GM10266 (cell line): Measurements from ENCODE around the gene SH3RF3.

Source experiments
- DNase-seq: peaks from one replicate; pipeline ENCODE4 v3.0.0; 2012; ENCODE audit errors: extremely low spot score
- TF ChIP-seq, protein P1 (sequence below): IDR thresholded peaks from 2 replicates; pipeline ENCODE4 v1.5.1; 2012; ENCODE audit warnings: mild to moderate bottlenecking, low read depth; ENCODE audit not compliant: control insufficient read depth, insufficient read depth; ENCODE audit errors: missing control alignments

SH3RF3 gene

DNA sequence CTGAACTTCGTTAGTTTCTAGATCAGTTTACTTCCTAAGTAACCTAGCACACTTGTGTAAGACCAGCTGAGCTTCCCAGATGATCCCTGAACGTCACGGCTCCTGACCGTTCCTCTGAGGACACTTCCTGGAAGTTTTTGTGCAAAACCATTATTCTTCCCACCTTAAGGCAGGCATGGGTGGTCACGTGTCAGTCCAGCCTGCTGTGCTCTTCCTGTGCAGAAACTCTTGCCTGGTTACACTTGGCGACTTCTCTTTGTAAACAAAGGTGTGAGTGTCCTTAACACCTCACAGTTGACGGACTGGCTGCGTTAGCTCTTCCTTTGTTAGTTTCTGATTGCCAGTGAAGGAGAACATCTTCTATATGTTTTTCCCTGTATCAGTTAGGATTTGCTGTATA is 118.3 kb downstream of the SH3RF3 start:
- DNase-seq = no peak
- TF ChIP-seq, protein P1, sequence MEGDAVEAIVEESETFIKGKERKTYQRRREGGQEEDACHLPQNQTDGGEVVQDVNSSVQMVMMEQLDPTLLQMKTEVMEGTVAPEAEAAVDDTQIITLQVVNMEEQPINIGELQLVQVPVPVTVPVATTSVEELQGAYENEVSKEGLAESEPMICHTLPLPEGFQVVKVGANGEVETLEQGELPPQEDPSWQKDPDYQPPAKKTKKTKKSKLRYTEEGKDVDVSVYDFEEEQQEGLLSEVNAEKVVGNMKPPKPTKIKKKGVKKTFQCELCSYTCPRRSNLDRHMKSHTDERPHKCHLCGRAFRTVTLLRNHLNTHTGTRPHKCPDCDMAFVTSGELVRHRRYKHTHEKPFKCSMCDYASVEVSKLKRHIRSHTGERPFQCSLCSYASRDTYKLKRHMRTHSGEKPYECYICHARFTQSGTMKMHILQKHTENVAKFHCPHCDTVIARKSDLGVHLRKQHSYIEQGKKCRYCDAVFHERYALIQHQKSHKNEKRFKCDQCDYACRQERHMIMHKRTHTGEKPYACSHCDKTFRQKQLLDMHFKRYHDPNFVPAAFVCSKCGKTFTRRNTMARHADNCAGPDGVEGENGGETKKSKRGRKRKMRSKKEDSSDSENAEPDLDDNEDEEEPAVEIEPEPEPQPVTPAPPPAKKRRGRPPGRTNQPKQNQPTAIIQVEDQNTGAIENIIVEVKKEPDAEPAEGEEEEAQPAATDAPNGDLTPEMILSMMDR = no peak

DNA sequence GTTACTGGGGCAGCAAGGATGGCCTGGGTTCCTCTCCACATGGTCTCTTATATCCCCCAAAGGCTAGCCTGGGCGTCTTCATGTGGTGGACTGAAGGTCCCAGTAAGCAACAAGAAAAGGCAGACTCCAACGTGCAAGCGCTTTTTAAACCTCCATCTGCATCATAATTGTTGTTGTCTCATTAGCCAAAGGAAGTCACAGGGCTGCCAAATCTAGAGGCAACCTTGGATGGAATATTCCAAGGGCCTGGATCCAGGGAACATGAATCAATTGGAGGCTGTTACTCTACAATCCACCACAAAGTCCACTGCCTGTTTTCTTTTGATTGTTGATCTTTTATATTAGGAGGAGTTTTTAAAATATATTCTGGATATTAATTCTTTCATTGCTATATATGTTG is 118.8 kb downstream of the SH3RF3 start:
- no peak for DNase-seq
- TF ChIP-seq, protein P1 = no peak

DNA sequence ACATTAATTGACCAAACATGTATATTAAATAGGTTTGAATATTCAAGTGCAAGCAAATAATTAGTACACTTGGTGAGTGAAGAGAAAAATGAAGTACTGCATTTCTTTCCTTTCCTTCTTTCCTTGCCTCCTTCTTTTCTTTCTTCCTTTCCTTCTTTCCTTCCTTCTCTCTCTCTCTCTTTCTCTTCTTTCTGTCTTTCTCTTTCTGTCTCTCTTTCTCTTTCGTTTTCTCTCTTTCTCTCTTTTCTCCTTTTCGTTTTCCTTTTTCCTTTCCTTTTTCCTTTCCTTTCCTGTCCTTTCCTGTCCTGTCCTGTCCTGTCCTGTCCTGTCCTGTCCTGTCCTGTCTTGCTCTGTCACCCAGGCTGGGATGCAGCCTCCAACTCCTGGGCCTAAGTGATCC is 119.6 kb downstream of the SH3RF3 start:
- TF ChIP-seq, protein P1 = no peak
- no peak for DNase-seq

DNA sequence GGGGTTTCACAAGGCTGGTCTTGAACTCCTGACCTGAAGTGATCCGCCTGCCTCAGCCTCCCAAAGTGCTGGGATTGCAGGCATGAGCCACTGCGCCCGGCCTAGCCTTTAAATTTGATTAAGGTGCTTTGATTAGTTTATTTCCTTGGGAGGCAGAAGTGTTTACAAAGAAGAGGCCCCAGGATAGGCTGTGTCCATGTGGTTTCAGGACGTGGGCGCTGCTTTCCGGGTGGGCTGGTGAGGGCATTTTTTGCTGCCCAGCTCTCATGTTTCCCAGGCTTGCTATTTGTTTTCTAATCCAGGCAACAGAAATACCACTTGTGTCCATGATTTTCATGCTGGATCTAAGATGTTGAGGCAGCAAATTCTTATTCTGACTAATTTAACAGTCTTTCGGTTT is 124.2 kb downstream of the SH3RF3 start:
- DNase-seq = no peak
- TF ChIP-seq, protein P1 = no peak

DNA sequence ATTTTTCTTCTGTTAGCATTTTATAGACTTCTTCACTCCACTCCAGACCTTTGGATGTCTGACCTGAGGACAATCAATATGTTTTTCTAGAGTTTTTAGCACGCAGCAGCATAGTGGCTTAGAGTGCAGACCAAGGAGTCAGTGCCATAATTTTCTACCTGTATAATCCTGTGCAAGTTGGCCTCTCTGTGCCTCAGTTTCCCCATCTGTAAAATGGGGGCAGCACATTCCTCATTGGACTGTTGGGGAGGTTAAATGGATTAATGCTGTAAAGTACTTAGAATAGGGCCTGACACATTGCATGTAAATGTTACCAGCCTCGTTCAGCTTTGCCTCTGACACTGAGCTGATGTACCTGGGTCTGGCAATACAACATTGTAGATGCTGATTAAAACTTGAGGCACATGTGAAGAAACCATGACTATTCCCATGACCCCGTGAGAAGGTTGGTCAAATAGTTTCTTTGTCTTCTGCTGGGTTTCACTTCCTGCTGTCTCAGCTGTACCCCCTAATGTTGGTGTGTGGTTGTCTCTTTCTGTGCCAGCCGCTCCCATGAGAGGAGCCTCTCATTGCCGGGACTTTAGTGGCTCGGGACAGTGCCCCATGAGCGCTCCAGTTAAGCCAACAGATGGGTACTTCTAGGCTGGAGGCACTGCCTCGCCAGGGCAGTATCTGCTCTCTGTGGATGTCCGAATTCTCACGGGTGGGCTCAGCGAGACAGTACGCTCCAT is 125.3 kb downstream of the SH3RF3 start:
- TF ChIP-seq, protein P1 = no peak
- DNase-seq = no peak

DNA sequence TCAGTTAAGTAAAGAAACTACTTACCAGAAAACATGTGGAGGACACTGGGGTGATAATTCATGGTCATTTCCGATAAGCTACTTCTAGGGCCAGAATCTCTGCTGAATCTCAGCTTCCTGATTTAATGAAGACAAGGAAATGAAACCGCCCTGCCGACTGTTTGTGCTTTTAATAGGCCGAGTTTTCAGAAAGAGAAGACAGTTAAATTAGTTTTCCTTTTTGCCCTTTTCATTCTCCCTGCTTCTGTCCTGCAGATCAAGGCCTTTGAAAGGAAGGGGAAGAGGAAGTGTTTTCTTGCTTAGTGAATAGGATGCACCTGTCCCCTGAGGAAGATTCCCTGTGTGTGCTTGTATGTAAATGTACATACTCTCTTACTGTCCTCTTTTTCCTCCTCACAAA is 126.6 kb downstream of the SH3RF3 start:
- TF ChIP-seq, protein P1 = no peak
- DNase-seq = no peak

DNA sequence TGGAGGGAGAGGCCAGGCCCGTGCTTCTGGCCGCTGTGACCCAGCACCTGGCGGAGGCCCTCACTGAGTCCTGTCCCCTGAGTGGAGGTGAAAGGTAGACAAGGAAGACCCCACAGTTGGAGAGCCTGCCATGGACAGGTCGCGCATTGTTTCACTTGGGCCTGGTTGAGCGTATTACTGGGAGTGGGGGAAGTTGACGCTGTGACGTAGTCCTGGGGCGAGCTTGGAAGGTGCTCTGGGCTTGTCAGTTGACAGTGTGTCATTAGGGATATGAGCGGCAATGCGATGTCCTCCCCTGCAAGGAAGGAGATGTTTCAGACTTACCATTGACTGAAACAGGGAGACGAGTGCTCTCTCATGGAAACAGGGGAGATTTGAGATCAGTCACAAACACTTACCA is 127.1 kb downstream of the SH3RF3 start:
- no peak for DNase-seq
- TF ChIP-seq, protein P1 = no peak
